HG02970 (cell line): ENCODE measurements around the gene SMYD1.

ENCODE experiments used
- ATAC-seq: cut with Tn5 transposase; IDR thresholded peaks from one replicate; pipeline ENCODE4 v1.9.1; 2021; ENCODE audit warnings: mild to moderate bottlenecking, moderate library complexity, moderate number of reproducible peaks; ENCODE audit not compliant: unreplicated experiment, low FRiP score

SMYD1 gene

GRCh38 chr2:88121678-88122077 is 54.1 kb downstream of the SMYD1 start:
- no peak for ATAC-seq

- no peak for ATAC-seq
Measured at GRCh38 chr2:88122141-88122884, 54.7 kb downstream of the SMYD1 start.

- no peak for ATAC-seq
Measured at GRCh38 chr2:88123164-88123974, 55.7 kb downstream of the SMYD1 start.

- no peak for ATAC-seq
Measured at GRCh38 chr2:88123975-88124917, 56.6 kb downstream of the SMYD1 start.

- no peak for ATAC-seq
Measured at GRCh38 chr2:88125344-88125923, 57.8 kb downstream of the SMYD1 start.

GRCh38 chr2:88125924-88126771 is 58.5 kb downstream of the SMYD1 start:
- ATAC-seq = no peak

- no peak for ATAC-seq
Measured at GRCh38 chr2:88126772-88127637, 59.4 kb downstream of the SMYD1 start.

- ATAC-seq = no peak
Measured at GRCh38 chr2:88127638-88127887, 59.9 kb downstream of the SMYD1 start.

GRCh38 chr2:88127888-88128653 is 60.4 kb downstream of the SMYD1 start, which contains the start of gene FABP1:
FABP1 (minus strand) TSS chr2:88128062; CDS start chr2:88128017, 45 bp downstream.
- no peak for ATAC-seq

GRCh38 chr2:88128654-88129312 is 61.2 kb downstream of the SMYD1 start:
- ATAC-seq = no peak

GRCh38 chr2:88129313-88129959 is 61.8 kb downstream of the SMYD1 start:
- ATAC-seq = no peak

GRCh38 chr2:88131201-88131998 is 63.8 kb downstream of the SMYD1 start:
- ATAC-seq = no peak

- no peak for ATAC-seq
Measured at GRCh38 chr2:88131999-88132368, 64.4 kb downstream of the SMYD1 start.

GRCh38 chr2:88133875-88134274 is 66.2 kb downstream of the SMYD1 start:
- no peak for ATAC-seq

GRCh38 chr2:88136817-88137216 is 69.2 kb downstream of the SMYD1 start:
- ATAC-seq = no peak

GRCh38 chr2:88137833-88138232 is 70.2 kb downstream of the SMYD1 start:
- ATAC-seq = no peak
